SU-DHL-6 (cell line): Measurements from ENCODE around the gene PAFAH1B1.

Experiments used
- H2AFZ ChIP-seq: fragments of 200-600 bp; sonication (generic); 2 replicates; pipeline ENCODE4 v1.6.1; 2014; ENCODE audit warnings: low read depth, mild to moderate bottlenecking, moderate library complexity, mixed read lengths, antibody characterized with exemption, low read length; ENCODE audit not compliant: severe bottlenecking
- H3F3A ChIP-seq: fragments of 200-600 bp; shearing (Covaris generic); 2 replicates; pipeline ENCODE4 v1.6.0; 2016; ENCODE audit warnings: antibody characterized with exemption, mild to moderate bottlenecking; ENCODE audit not compliant: insufficient read depth
- H3K27ac ChIP-seq: fragments of 200-600 bp; sonication (generic); 2 replicates; pipeline ENCODE4 v1.5.1; 2016; ENCODE audit warnings: low read depth, mild to moderate bottlenecking, low read length, moderate library complexity, mixed read lengths
- H3K27me3 ChIP-seq: fragments of 200-600 bp; sonication (generic), shearing (Covaris generic); 2 replicates; pipeline ENCODE4 v1.6.0; 2014; ENCODE audit warnings: mild to moderate bottlenecking, low read length
- H3K36me3 ChIP-seq: fragments of 200-600 bp; sonication (generic); 2 replicates; pipeline ENCODE4 v1.6.1; 2014; ENCODE audit warnings: mild to moderate bottlenecking, low read length, mixed read lengths
- H3K4me2 ChIP-seq: fragments of 300-600, 200-600 bp; shearing (Covaris generic), sonication (generic); 2 replicates; pipeline ENCODE4 v1.6.0; 2014; ENCODE audit warnings: low read length, low read depth, mild to moderate bottlenecking; ENCODE audit not compliant: poor library complexity, severe bottlenecking
- H3K4me3 ChIP-seq: fragments of 200-600 bp; sonication (generic); 2 replicates; pipeline ENCODE4 v1.5.1; 2014; ENCODE audit warnings: antibody characterized with exemption, low read length, mild to moderate bottlenecking, mixed read lengths; ENCODE audit not compliant: insufficient read depth, poor library complexity, severe bottlenecking
- H3K79me2 ChIP-seq: fragments of 200-600 bp; sonication (generic); 2 replicates; pipeline ENCODE4 v1.6.1; 2014; ENCODE audit warnings: mild to moderate bottlenecking, low read length, moderate library complexity; ENCODE audit not compliant: insufficient read depth
- H3K9ac ChIP-seq: fragments of 200-600 bp; sonication (generic); 2 replicates; pipeline ENCODE4 v1.7.0; 2014; ENCODE audit warnings: mild to moderate bottlenecking, low read length
- H3K9me2 ChIP-seq: fragments of 200-600 bp; sonication (generic); replicated peaks from 2 replicates; pipeline ENCODE4 v1.6.1; 2014; ENCODE audit warnings: low read length; ENCODE audit not compliant: insufficient read depth
- H3K9me3 ChIP-seq: fragments of 200-600 bp; sonication (generic); 2 replicates; pipeline ENCODE4 v1.6.1; 2014; ENCODE audit warnings: low read length, mixed read lengths; ENCODE audit not compliant: insufficient read depth
- H4K20me1 ChIP-seq: fragments of 200-600 bp; sonication (generic); 2 replicates; pipeline ENCODE4 v1.6.1; 2014; ENCODE audit warnings: low read depth, mild to moderate bottlenecking, antibody characterized with exemption, low read length, moderate library complexity, mixed read lengths
- EZH2phosphoT487 ChIP-seq: fragments of 200-600 bp; sonication (generic), shearing (Covaris generic); conservative IDR thresholded peaks from 2 replicates; pipeline ENCODE4 v1.6.1; 2018; ENCODE audit warnings: mild to moderate bottlenecking, antibody characterized with exemption, low read length, moderate library complexity, mixed read lengths
- TF ChIP-seq, protein P1 (sequence below): fragments of 200-600 bp; sonication (generic); IDR thresholded peaks from one replicate; pipeline ENCODE4 v1.5.1; 2017; ENCODE audit warnings: antibody characterized with exemption, mild to moderate bottlenecking, low read length, moderate library complexity; ENCODE audit not compliant: insufficient read depth, poor library complexity, severe bottlenecking

The PAFAH1B1 gene

DNA sequence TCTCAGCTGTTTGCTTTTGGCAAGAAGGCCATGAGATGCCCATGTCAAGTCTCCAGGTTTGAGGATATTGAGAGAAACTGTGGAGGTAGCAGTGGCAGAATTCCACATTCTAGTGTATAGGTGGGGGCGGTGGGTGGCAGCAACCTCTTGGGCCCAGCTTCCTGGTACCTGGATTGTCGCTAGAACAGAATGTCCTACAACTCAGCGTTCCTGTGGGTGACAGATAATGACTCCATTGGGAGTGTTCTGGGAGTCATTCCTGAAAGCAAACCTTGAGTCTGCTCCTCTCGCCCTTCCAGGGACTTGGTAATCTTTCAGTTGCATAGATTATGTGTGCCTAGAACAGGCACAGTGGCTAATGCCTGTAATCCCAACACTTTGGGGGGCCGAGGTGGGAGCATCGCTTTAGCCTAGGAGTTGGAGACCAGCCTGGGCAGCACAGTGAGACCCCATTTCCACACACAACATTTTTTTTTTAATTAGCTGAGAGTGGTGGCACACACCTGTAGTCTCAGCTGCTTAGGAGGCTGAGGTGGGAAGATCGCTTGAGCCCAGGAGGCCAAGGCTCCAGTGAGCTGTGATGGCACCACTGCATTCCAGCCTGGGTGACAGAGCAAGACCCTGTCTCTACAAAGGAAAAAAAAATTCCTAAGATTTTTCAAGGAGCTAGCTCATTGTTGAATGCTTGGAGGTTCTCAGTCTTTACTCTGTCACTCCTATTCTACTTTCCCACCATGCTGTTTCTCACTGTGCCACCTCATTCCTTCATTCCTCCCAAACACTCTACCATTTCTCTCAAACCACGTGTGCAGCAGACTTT lies 43.9 kb upstream of the PAFAH1B1 start:
- Histone ChIP-seq H3K79me2 (no peaks in the 10 kb centered on the region), H2AFZ (no peak overlapping the region), H3K9me3 (no peaks in the 10 kb centered on the region), H3K4me2 (no peak overlapping the region), H3K27ac (no peak overlapping the region), H3K36me3 (no peaks in the 10 kb centered on the region), H3K27me3 (no peaks in the 10 kb centered on the region), H3K9me2 (no peaks in the 10 kb centered on the region), H3K9ac (no peak overlapping the region), H3K4me3 (no peak overlapping the region), H4K20me1 (no peaks in the 10 kb centered on the region), H3F3A (no peaks in the 10 kb centered on the region)
- TF ChIP-seq, protein P1, sequence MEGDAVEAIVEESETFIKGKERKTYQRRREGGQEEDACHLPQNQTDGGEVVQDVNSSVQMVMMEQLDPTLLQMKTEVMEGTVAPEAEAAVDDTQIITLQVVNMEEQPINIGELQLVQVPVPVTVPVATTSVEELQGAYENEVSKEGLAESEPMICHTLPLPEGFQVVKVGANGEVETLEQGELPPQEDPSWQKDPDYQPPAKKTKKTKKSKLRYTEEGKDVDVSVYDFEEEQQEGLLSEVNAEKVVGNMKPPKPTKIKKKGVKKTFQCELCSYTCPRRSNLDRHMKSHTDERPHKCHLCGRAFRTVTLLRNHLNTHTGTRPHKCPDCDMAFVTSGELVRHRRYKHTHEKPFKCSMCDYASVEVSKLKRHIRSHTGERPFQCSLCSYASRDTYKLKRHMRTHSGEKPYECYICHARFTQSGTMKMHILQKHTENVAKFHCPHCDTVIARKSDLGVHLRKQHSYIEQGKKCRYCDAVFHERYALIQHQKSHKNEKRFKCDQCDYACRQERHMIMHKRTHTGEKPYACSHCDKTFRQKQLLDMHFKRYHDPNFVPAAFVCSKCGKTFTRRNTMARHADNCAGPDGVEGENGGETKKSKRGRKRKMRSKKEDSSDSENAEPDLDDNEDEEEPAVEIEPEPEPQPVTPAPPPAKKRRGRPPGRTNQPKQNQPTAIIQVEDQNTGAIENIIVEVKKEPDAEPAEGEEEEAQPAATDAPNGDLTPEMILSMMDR, result no peak
- no peak for TF ChIP-seq EZH2phosphoT487

DNA sequence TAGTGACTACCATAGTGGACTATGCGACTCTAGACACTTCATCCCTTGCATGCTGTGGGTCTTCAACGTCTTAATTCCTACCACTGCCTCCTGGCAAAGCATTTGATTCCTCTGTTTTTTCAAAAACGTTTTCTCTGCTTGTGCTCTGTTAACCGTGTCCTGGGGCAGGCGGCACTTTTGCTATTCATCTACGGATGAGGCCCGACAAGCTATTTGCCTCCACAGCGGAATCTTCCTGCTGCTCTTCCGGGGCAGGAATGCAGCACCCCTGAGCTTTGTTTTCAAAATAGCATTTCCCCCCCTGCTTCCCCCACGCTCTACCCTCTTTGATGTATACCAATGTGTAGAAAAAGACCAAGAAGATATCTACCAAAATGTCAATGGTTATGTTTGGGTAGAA lies 42.0 kb upstream of the PAFAH1B1 start:
- Histone ChIP-seq H3K9me3 (no peaks in the 10 kb centered on the region), H2AFZ (no peak overlapping the region), H3K9ac (no peak overlapping the region), H3K4me2 (no peak overlapping the region), H3F3A (no peaks in the 10 kb centered on the region), H3K27me3 (no peaks in the 10 kb centered on the region), H3K36me3 (no peaks in the 10 kb centered on the region), H3K27ac (no peak overlapping the region), H3K79me2 (no peaks in the 10 kb centered on the region), H3K4me3 (no peak overlapping the region), H3K9me2 (no peaks in the 10 kb centered on the region), H4K20me1 (no peaks in the 10 kb centered on the region)
- no peak for TF ChIP-seq EZH2phosphoT487
- TF ChIP-seq, protein P1, result no peak

DNA sequence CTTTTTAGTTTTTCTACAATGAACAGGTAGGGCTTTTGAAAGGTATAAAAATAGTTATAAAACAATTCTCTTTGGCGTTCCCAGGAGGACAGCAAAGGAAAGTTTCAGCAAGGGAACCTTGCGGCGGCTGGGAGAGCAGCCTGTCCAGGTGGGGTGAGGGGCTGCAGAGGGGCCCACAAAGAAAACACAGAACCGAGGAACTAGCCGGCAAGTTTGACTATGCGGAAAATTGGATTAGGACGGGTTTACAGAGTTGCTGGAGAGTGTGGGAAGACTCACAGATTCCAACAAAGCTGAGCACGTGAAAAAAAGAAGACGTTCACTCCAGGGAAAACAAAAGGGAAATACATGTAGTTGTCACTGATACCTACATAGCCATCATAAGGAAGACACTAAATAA lies 41.5 kb upstream of the PAFAH1B1 start:
- H3K4me2 ChIP-seq, result no peak overlapping the region
- H3K36me3 ChIP-seq, result no peaks in the 10 kb centered on the region
- no peaks in the 10 kb centered on the region for H3K9me3 ChIP-seq
- H3K9me2 ChIP-seq, result no peaks in the 10 kb centered on the region
- no peaks in the 10 kb centered on the region for H3K79me2 ChIP-seq
- TF ChIP-seq, protein P1, result no peak
- TF ChIP-seq EZH2phosphoT487, result no peak
- no peak overlapping the region for H3K9ac ChIP-seq
- H3K27ac ChIP-seq, result no peak overlapping the region
- no peaks in the 10 kb centered on the region for H3K27me3 ChIP-seq
- no peaks in the 10 kb centered on the region for H3F3A ChIP-seq
- H3K4me3 ChIP-seq, result no peak overlapping the region
- no peak overlapping the region for H2AFZ ChIP-seq
- no peaks in the 10 kb centered on the region for H4K20me1 ChIP-seq
